ENCODE measurements around the gene UCP3.

DNA sequence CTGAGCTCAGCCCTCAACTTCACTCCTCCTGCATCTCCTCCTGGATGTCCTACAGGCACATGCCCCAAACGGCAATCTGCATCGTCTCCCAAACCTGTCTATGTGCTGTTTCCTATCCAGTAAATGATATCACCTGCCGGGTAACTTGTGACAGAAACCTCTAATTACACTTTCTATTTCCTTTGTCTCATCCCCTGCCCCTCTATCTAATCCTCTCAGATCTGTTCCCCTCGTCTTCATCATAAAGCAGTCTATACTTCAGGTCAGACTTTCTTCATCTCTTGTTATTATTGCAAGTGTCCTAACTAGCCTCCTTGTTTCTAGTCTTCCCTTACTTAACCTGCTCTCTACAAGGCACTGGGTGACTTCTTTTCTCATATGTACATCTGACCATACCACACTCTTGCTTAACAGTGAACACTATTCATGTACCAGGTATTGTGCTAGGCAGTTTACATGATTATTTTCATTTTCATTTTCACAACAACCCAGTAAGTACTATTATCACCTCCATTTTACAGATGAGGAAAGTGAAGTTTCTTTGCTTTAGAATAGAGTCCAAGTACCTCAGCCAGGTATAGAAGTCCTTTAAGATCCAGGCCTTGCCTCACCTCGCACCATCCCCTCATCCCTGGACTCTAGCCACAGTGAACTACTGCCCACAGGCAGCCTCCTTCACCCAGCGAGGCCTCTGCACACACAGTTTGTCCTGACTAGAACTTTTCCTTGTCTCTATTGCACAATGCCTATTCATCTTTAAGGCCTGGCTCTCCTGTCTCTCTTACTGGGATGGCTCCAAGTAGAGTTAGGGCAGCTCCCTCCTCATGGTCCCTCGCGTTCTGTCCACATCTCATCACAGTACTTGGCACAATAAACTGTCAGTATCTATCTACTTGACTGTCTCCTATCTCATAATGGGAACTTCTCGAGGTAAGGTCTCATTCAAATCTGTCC is 22.1 kb upstream of the UCP3 start:
- no peak for TF ChIP-seq CTCF (IDR thresholded peaks at IDR 0.05)
- TF ChIP-seq POLR2A (IDR thresholded peaks at IDR 0.05), result no peak
